K562 (cell line): ENCODE results near the gene LIG3. TPM values are rescaled to one million over a fixed set of nuclear protein-coding genes. Genes with fewer than 3 reads are reported as not detected.
A peak's percentile ranks its signal among the peaks of the same experiment; 100 is the strongest.

Experiments used
- BRD4 ChIP-seq: fragments of 200-600 bp; sonication (generic); IDR thresholded peaks from 2 replicates; pipeline ENCODE4 v1.6.1; 2017; ENCODE audit warnings: inconsistent platforms
- CEBPB ChIP-seq: fragments of 450-650 bp; IDR thresholded peaks from 2 replicates; pipeline ENCODE4 v1.6.1; 2016; ENCODE audit warnings: missing genetic modification characterization, missing compliant biosample characterization
- CREB3 ChIP-seq: fragments of 450-650 bp; conservative IDR thresholded peaks from 2 replicates; pipeline ENCODE4 v1.6.1; 2016; ENCODE audit warnings: missing genetic modification characterization, low read depth, mild to moderate bottlenecking, missing compliant biosample characterization, moderate library complexity
- DNMT1 ChIP-seq: fragments of 450-650 bp; IDR thresholded peaks from 2 replicates; pipeline ENCODE4 v1.6.1; 2016; ENCODE audit warnings: antibody characterized with exemption, mild to moderate bottlenecking
- ELF4 ChIP-seq: fragments of 450-650 bp; formaldehyde crosslinking; IDR thresholded peaks from 2 replicates; pipeline ENCODE4 v1.4.0; 2022; ENCODE audit warnings: missing genetic modification characterization
- ETV1 ChIP-seq: fragments of 450-650 bp; conservative IDR thresholded peaks from 2 replicates; pipeline ENCODE4 v1.6.1; 2016; ENCODE audit warnings: missing genetic modification characterization, control low read depth, low read depth, missing compliant biosample characterization
- IRF2 ChIP-seq: sonication (generic); formaldehyde crosslinking; IDR thresholded peaks from 2 replicates; pipeline ENCODE4 v1.8.1; 2022; ENCODE audit warnings: mild to moderate bottlenecking, missing genetic modification reagents
- LARP7 ChIP-seq: fragments of 450-650 bp; IDR thresholded peaks from 2 replicates; pipeline ENCODE4 v1.6.1; 2016
- MCM3 ChIP-seq: fragments of 450-650 bp; IDR thresholded peaks from 2 replicates; pipeline ENCODE4 v1.6.1; 2016
- OTX1 ChIP-seq: fragments of 450-650 bp; formaldehyde crosslinking; IDR thresholded peaks from 2 replicates; pipeline ENCODE4 v1.4.0; 2022; ENCODE audit warnings: mild to moderate bottlenecking
- RBM15 ChIP-seq: fragments of 200-400 bp; formaldehyde crosslinking; IDR thresholded peaks from 2 replicates; pipeline ENCODE4 v1.6.1; 2018; ENCODE audit warnings: mild to moderate bottlenecking, low read length, moderate library complexity; ENCODE audit not compliant: insufficient read depth
- STAT5A ChIP-seq: IDR thresholded peaks from 2 replicates; pipeline ENCODE4 v1.6.1; 2012; ENCODE audit warnings: low read length, inconsistent platforms, borderline replicate concordance
- TCF3 ChIP-seq: sonication (generic); formaldehyde crosslinking; IDR thresholded peaks from 2 replicates; pipeline ENCODE4 v1.4.0; 2020; ENCODE audit warnings: mild to moderate bottlenecking, missing genetic modification reagents
- TFAP4 ChIP-seq: sonication (generic); formaldehyde crosslinking; IDR thresholded peaks from 2 replicates; pipeline ENCODE4 v1.8.0; 2022; ENCODE audit warnings: missing genetic modification reagents, mild to moderate bottlenecking, moderate library complexity, borderline replicate concordance
- ZBED1 ChIP-seq: IDR thresholded peaks from 2 replicates; pipeline ENCODE4 v1.6.1; 2014
- ZHX1 ChIP-seq: fragments of 150-350 bp; conservative IDR thresholded peaks from 2 replicates; pipeline ENCODE4 v1.6.1; 2014; ENCODE audit warnings: low read length
- ZNF24 ChIP-seq: fragments of 450-650 bp; IDR thresholded peaks from 2 replicates; pipeline ENCODE4 v1.6.1; 2016
- ZNF707 ChIP-seq: fragments of 250-450 bp; sonication (Bioruptor Pico); conservative IDR thresholded peaks from 2 replicates; pipeline ENCODE4 v1.8.0; 2022; ENCODE audit warnings: inconsistent platforms, mild to moderate bottlenecking, moderate library complexity
- polyA plus RNA-seq, 8 experiments: library from polyadenylated mRNA; depleted of rRNA in 4 of 8; stranded (reverse) in 5 of 8; unstranded in 3 of 8; fragments of >200 nt; fragmentation: Nextera tagmentation in 2 of 8; fragmentation: Illumina TruSeq in 1 of 8; extraction: Ambion mirVana in 2 of 8; extraction: Trizol in 1 of 8; gene quantifications; 2 replicates each; pipeline versions ENCODE4 v1.2.1 to v1.2.3, GENCODE V29; 2011 to 2014; ENCODE audit warnings: inconsistent platforms in 1 of 8, missing spikeins in 1 of 8
- total RNA-seq, 7 experiments: library from RNA; depleted of rRNA in 6 of 7; stranded (reverse); fragments of >200 nt in 6 of 7; fragmentation: Illumina TruSeq in 2 of 7; extraction: Trizol in 2 of 7; gene quantifications; 2 replicates each; pipeline versions ENCODE4 v1.2.1 to v1.2.3, GENCODE V29; 2011 to 2021; ENCODE audit warnings: low replicate concordance in 1 of 7
- TF ChIP-seq, protein P1 (sequence below), 2 experiments: fragments of 450-650 bp in 1 of 2; sonication (generic) in 1 of 2; formaldehyde crosslinking; conservative IDR thresholded peaks; 2 replicates each; pipeline versions ENCODE4 v1.4.0 to v1.8.1; 2020 to 2022; ENCODE audit warnings: mild to moderate bottlenecking in 1 of 2, missing genetic modification reagents in 1 of 2
- TF ChIP-seq, protein P2 (sequence below): fragments of 450-650 bp; IDR thresholded peaks from 2 replicates; pipeline ENCODE4 v1.6.1; 2014; ENCODE audit warnings: low read depth, mild to moderate bottlenecking, moderate library complexity, borderline replicate concordance

Gene LIG3
- total and polyA plus RNA-seq, 9 of the 15 experiments (the other 6 are each of a cell fraction or from before 2014, with no cell fraction given), result 7.6 to 75.0 (median 43.0) TPM

DNA sequence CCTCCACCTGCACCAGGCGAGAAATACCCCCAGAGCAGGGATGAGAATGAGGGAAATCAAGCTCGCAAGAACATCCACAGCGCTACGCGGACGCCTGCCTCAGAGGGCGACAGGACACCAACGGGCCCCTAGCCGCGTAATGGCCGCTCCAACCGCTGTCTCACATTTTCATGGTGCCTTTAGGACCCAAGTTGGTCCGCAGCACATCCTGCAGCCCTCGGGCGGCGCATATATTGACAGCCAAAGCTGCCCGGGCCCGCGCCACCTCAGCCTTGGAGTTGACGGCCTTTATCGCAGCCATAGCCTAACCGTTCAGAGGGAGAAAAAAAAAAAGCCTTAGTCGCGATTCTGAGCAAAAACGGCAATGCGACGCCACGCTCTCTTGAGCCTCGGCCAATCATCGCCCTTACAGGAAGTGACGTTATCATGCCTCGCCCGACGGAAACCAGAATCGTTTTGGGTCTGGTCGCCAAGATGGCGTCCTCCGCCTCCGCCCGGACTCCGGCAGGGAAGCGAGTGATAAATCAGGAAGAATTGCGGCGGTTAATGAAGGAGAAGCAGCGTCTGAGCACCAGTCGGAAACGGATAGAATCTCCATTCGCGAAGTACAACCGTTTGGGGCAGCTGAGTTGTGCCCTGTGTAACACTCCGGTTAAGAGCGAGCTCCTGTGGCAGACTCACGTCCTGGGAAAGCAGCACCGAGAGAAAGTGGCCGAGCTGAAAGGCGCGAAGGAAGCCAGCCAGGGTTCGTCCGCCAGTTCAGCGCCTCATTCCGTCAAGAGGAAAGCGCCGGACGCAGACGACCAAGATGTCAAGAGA is 19.0 kb upstream of the LIG3 start, which contains the start of the genes CCT6B and ZNF830 (continued):
- TF ChIP-seq, protein P1, sequence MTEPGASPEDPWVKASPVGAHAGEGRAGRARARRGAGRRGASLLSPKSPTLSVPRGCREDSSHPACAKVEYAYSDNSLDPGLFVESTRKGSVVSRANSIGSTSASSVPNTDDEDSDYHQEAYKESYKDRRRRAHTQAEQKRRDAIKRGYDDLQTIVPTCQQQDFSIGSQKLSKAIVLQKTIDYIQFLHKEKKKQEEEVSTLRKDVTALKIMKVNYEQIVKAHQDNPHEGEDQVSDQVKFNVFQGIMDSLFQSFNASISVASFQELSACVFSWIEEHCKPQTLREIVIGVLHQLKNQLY (CRISPR knock-in tag; conservative IDR thresholded peaks at IDR 0.05), result no peak
- 0 out of 2 replicates have a peak, but pooled peaks have one; percentile 4 for TF ChIP-seq ZNF24
- TF ChIP-seq ZBED1, result peak; percentile 96
- TF ChIP-seq BRD4, result peak; percentile 94
- TF ChIP-seq TCF3 (CRISPR knock-in tag), result no peak
- TF ChIP-seq MCM3, result no peak
- no peak for TF ChIP-seq RBM15
- TF ChIP-seq, protein P2, sequence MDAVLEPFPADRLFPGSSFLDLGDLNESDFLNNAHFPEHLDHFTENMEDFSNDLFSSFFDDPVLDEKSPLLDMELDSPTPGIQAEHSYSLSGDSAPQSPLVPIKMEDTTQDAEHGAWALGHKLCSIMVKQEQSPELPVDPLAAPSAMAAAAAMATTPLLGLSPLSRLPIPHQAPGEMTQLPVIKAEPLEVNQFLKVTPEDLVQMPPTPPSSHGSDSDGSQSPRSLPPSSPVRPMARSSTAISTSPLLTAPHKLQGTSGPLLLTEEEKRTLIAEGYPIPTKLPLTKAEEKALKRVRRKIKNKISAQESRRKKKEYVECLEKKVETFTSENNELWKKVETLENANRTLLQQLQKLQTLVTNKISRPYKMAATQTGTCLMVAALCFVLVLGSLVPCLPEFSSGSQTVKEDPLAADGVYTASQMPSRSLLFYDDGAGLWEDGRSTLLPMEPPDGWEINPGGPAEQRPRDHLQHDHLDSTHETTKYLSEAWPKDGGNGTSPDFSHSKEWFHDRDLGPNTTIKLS, result peak; percentile 77; the same call in 1 of the 2 replicates
- TF ChIP-seq STAT5A, result no peak
- TF ChIP-seq CREB3 (tag), result peak; percentile 53; the same call in 1 of the 2 replicates
- TF ChIP-seq ETV1, result peak; percentile 70; the same call in 1 of the 2 replicates
- no peak for TF ChIP-seq ZNF707 (CRISPR knock-in tag)
- TF ChIP-seq LARP7, result no peak
- no peak for TF ChIP-seq CEBPB (tag)
- TF ChIP-seq ZHX1, result no peak
- TF ChIP-seq ELF4 (CRISPR knock-in tag), result no peak
- TF ChIP-seq DNMT1, result no peak
- peak; percentile 34; the same call in 1 of the 2 replicates for TF ChIP-seq TFAP4 (CRISPR knock-in tag)
- no peak for TF ChIP-seq IRF2 (CRISPR knock-in tag)
- 0 out of 2 replicates have a peak, but pooled peaks have one; percentile 16 for TF ChIP-seq OTX1 (CRISPR knock-in tag)
